Smooth muscle cell (in vitro differentiated cells): ENCODE data around the gene ELAPOR1. TPM values are rescaled to one million over a fixed set of nuclear protein-coding genes. Genes with fewer than 3 reads are reported as not detected.

Experiments
- DNase-seq: peaks from one replicate; lab custom pipeline; 2025; ENCODE audit not compliant: unreplicated experiment; lab: John Stamatoyannopoulos, UW
- H2AFZ ChIP-seq: fragments of 200-600 bp; sonication (generic); 2 replicates; pipeline ENCODE4 v1.6.0; 2016; ENCODE audit warnings: antibody characterized with exemption, low read depth, mild to moderate bottlenecking
- H3F3A ChIP-seq: fragments of 200-600 bp; sonication (generic); 2 replicates; pipeline ENCODE4 v1.6.0; 2017; ENCODE audit warnings: antibody characterized with exemption, low read depth
- H3K27ac ChIP-seq: fragments of 200-600 bp; sonication (generic); 2 replicates; pipeline ENCODE4 v1.5.1; 2016; ENCODE audit warnings: low read depth, mild to moderate bottlenecking
- H3K27me3 ChIP-seq: fragments of 200-600 bp; sonication (generic); 2 replicates; pipeline ENCODE4 v1.6.1; 2016; ENCODE audit warnings: low read depth, mild to moderate bottlenecking
- H3K36me3 ChIP-seq: fragments of 200-600 bp; sonication (generic); 2 replicates; pipeline ENCODE4 v1.5.1; 2016; ENCODE audit warnings: low read depth
- H3K4me1 ChIP-seq: fragments of 200-600 bp; sonication (generic); 2 replicates; pipeline ENCODE4 v1.5.1; 2016; ENCODE audit warnings: low read depth
- H3K4me2 ChIP-seq: fragments of 200-600 bp; sonication (generic); 2 replicates; pipeline ENCODE4 v1.6.0; 2016; ENCODE audit warnings: mild to moderate bottlenecking
- H3K4me3 ChIP-seq: fragments of 200-600 bp; sonication (generic); 2 replicates; pipeline ENCODE4 v1.5.1; 2016; ENCODE audit warnings: mild to moderate bottlenecking
- H3K79me2 ChIP-seq: fragments of 200-600 bp; sonication (generic); 2 replicates; pipeline ENCODE4 v1.6.0; 2016; ENCODE audit warnings: low read depth, mild to moderate bottlenecking
- H3K9ac ChIP-seq: fragments of 200-600 bp; sonication (generic); 2 replicates; pipeline ENCODE4 v1.6.0; 2016; ENCODE audit warnings: low read depth
- H3K9me3 ChIP-seq: fragments of 200-600 bp; sonication (generic); replicated peaks from 2 replicates; pipeline ENCODE4 v1.5.1; 2016; ENCODE audit warnings: low read depth
- H4K20me1 ChIP-seq: fragments of 200-600 bp; sonication (generic); 2 replicates; pipeline ENCODE4 v1.6.0; 2016; ENCODE audit warnings: low read depth
- CTCF ChIP-seq: fragments of 200-600 bp; sonication (generic); IDR thresholded peaks from 2 replicates; pipeline ENCODE4 v1.5.1; 2017; ENCODE audit warnings: borderline replicate concordance, mild to moderate bottlenecking, antibody characterized with exemption; ENCODE audit not compliant: insufficient read depth, poor library complexity, severe bottlenecking
- WGBS: methylation state at CpG from one replicate; pipeline ENCODE4 v1.1.7; 2016; ENCODE audit warnings: low lambda C conversion rate; 5-methylcytosine and 5-hydroxymethylcytosine counted together
- polyA plus RNA-seq: library from polyadenylated mRNA; unstranded; fragments of >200 nt; fragmentation: Nextera tagmentation; extraction: Ambion mirVana; gene quantifications from 2 replicates; pipeline ENCODE4 v1.2.1, GENCODE V29; 2016
- total RNA-seq: library from RNA; depleted of rRNA; stranded (reverse); fragments of >200 nt; gene quantifications from 2 replicates; pipeline ENCODE4 v1.2.3, GENCODE V29; 2014

Gene ELAPOR1
- total and polyA plus RNA-seq, 2 experiments from 2014 or later = 3.5 TPM

GRCh38 chr1:109104364-109105151 is 9.4 kb upstream of the ELAPOR1 start:
- Histone ChIP-seq H3K4me3 (no peak overlapping the region), H2AFZ (no peak overlapping the region), H3K9me3 (no peaks in the 10 kb centered on the region), H3F3A (no peaks in the 10 kb centered on the region), H3K9ac (no peak overlapping the region), H3K4me1 (no peaks in the 10 kb centered on the region), H3K27ac (no peak overlapping the region), H3K79me2 (peaks cover 20% of the 10 kb centered on the region), H4K20me1 (no peaks in the 10 kb centered on the region), H3K36me3 (no peaks in the 10 kb centered on the region), H3K27me3 (no peaks in the 10 kb centered on the region), H3K4me2 (no peak overlapping the region)
- DNase-seq = no peak
- 90% methylated on average over 20 of the region's 20 CpGs for WGBS
- no peak for TF ChIP-seq CTCF

GRCh38 chr1:109105881-109106280 is 8.0 kb upstream of the ELAPOR1 start:
- no peak overlapping the region for H3K4me2 ChIP-seq
- no peak for DNase-seq
- H3K79me2 ChIP-seq = peaks cover 11% of the 10 kb centered on the region
- no peak overlapping the region for H2AFZ ChIP-seq
- H3K9me3 ChIP-seq = no peaks in the 10 kb centered on the region
- no peak overlapping the region for H3K27ac ChIP-seq
- no peak overlapping the region for H3K4me3 ChIP-seq
- no peaks in the 10 kb centered on the region for H4K20me1 ChIP-seq
- H3K9ac ChIP-seq = no peak overlapping the region
- H3K4me1 ChIP-seq = no peaks in the 10 kb centered on the region
- H3F3A ChIP-seq = no peaks in the 10 kb centered on the region
- H3K36me3 ChIP-seq = no peaks in the 10 kb centered on the region
- H3K27me3 ChIP-seq = peaks cover 2% of the 10 kb centered on the region
- WGBS = 94% methylated on average over 4 of the region's 4 CpGs
- no peak for TF ChIP-seq CTCF

GRCh38 chr1:109107785-109108184 is 6.1 kb upstream of the ELAPOR1 start:
- H3K27ac ChIP-seq = no peak overlapping the region
- no peak for DNase-seq
- H3K27me3 ChIP-seq = peaks cover 13% of the 10 kb centered on the region
- no peaks in the 10 kb centered on the region for H3K9me3 ChIP-seq
- H4K20me1 ChIP-seq = no peaks in the 10 kb centered on the region
- H3F3A ChIP-seq = no peaks in the 10 kb centered on the region
- no peak overlapping the region for H3K4me3 ChIP-seq
- H3K4me2 ChIP-seq = no peak overlapping the region
- no peak for TF ChIP-seq CTCF
- no peak overlapping the region for H2AFZ ChIP-seq
- H3K36me3 ChIP-seq = no peaks in the 10 kb centered on the region
- no peaks in the 10 kb centered on the region for H3K4me1 ChIP-seq
- H3K79me2 ChIP-seq = no peaks in the 10 kb centered on the region
- H3K9ac ChIP-seq = no peak overlapping the region
- 96% methylated on average over 7 of the region's 7 CpGs for WGBS

- TF ChIP-seq CTCF = no peak
- H3K79me2 ChIP-seq = no peaks in the 10 kb centered on the region
- H3K4me1 ChIP-seq = no peaks in the 10 kb centered on the region
- DNase-seq = no peak
- H3K4me3 ChIP-seq = no peak overlapping the region
- WGBS = 74% methylated on average over 3 of the region's 3 CpGs
- no peaks in the 10 kb centered on the region for H3K9me3 ChIP-seq
- no peak overlapping the region for H3K27ac ChIP-seq
- no peaks in the 10 kb centered on the region for H4K20me1 ChIP-seq
- no peak overlapping the region for H3K9ac ChIP-seq
- peaks cover 28% of the 10 kb centered on the region for H3K27me3 ChIP-seq
- H3K4me2 ChIP-seq = no peak overlapping the region
- H3F3A ChIP-seq = no peaks in the 10 kb centered on the region
- H2AFZ ChIP-seq = no peak overlapping the region
- H3K36me3 ChIP-seq = no peaks in the 10 kb centered on the region
Observed at GRCh38 chr1:109109906-109110305, 4.0 kb upstream of the ELAPOR1 start.
